NCI-H526 (cell line): ENCODE results near the gene RAPH1.
A peak's percentile ranks its signal among the peaks of the same experiment; 100 is the strongest.
"Not testable (repeated sequence)": the region's sequence is repeated elsewhere in the genome, so short reads cannot be mapped to it uniquely, and the experiment has no call there.

Experiments
- DNase-seq, 2 experiments: peaks; one replicate each; lab custom pipeline; 2025; lab: John Stamatoyannopoulos, UW

Gene RAPH1

DNA sequence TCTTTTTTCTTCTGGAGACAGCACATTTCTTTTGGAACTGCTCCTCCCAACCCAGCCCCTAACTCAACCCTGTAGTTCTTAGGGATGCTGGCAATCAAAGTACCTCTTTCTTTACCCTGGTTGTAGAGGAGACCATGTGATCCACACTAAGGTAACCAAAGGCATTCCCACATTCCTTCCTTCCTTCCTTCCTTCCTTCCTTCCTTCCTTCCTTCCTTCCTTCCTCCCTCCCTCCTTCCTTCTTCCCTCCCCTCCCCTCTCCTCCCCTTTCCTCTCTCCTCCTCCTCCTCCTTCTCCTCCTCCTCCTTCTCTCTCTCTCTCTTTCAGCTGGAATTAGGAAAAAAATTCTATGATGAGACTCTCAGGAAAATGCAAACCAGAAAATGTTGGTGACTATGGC, 13.8 kb upstream of the RAPH1 start:
- DNase-seq: no peak

DNA sequence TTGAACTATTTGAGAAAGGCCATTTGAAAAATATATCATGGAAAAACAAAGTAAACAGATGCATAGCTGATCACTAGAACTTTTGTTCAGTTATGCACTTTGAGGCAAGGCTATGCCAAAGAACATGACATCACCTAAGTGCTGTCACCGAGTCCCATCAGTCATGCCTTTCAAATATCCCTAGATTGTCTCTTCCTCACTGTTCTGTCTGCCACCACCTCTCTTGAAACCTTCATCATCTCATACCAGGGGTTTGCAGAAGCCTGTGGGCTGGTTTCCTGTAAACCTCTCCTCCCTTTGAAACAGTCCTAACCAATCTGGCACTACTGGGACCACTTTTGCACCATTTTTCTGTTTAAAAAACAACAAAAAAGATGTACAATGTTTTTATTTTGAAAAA, 12.3 kb upstream of the RAPH1 start:
- DNase-seq: no peak

DNA sequence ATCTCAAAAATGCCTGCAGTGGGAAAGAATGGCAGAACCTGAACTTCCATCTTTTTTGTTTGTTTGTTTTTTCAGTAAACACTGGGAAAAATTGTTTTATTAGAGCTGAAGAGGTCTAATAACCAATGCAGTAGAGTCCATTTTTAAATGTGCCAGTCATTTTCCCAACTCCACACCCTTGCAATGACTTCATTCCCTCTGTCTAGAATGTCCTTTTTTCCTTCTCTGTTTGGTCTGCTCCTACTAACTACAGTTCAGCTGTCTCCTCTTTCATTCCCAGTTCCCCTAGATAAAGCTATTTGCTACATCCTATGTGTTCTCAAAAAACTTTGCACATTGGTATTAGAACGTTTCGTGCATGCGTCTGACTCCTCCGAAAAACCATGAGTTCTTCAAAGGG, 9.3 kb upstream of the RAPH1 start:
- no peak for DNase-seq

DNA sequence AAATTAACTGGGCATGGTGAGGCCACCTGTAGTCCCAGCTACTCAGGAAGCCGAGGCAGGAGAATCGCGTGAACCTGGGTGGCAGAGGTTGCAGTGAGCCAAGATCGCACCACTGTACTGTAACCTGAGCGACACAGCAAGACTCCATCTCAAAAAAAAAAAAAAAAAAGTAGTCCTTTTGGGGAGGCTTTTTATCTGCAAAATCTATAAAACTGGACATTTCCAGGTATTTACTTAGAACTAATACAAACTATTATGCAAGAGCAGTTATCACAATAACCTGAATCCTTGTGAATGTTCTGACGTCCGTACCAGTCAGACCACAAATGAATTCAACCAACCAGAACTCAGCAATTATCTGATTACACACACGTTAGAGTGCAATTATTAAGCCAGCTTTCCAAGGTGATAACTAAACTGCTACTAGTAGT, 8.8 kb upstream of the RAPH1 start:
- no peak for DNase-seq

DNA sequence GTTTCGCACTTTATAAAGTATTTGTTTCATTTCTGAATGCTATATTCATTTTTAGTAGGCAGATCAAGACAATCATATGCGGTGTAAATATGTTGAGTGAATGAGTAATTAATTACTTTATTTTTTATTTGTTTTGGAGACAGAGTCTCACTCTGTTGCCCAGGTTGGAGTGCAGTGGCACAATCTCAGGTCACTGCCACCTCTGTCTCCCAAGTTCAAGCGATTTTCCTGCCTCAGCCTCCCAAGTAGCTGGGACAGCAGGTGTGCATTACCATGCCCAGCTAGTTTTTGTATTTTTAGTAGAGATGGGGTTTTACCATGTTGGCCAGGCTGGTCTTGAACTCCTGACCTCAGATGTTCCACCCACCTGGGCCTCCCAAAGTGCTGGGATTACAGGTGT, 5.5 kb upstream of the RAPH1 start:
- not testable (repeated sequence) for DNase-seq

DNA sequence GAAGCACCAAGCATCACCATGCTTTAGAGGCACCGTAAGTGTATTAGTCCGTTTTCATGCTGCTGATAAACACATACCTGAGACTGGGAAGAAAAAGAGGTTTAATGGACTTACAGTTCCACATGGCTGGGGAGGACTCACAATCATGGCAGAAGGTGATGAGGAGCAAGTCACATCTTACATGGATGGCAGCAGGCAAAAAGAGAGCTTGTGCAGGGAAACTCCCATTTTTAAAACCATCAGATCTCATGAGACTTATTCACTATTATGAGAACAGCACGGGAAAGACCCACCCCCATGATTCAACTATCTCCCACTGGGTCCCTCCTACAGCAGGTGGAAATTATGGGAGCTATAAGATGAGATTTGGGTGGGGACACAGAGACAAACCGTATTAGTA, 3.1 kb upstream of the RAPH1 start:
- DNase-seq: not testable (repeated sequence)

DNA sequence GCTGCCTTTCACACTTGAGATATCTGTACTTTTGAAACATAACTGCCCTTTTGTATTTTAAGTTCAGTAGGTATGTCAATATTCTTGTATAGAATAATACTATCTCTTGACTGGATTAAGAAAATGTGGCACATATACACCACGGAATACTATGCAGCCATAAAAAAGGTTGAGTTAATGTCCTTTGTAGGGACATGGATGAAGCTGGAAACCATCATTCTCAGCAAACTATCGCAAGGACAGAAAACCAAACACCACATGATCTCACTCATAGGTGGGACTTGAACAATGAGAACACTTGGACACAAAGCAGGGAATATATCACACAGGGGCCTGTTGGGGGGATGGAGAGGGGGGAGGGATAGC, 1.5 kb upstream of the RAPH1 start:
- not testable (repeated sequence) for DNase-seq

DNA sequence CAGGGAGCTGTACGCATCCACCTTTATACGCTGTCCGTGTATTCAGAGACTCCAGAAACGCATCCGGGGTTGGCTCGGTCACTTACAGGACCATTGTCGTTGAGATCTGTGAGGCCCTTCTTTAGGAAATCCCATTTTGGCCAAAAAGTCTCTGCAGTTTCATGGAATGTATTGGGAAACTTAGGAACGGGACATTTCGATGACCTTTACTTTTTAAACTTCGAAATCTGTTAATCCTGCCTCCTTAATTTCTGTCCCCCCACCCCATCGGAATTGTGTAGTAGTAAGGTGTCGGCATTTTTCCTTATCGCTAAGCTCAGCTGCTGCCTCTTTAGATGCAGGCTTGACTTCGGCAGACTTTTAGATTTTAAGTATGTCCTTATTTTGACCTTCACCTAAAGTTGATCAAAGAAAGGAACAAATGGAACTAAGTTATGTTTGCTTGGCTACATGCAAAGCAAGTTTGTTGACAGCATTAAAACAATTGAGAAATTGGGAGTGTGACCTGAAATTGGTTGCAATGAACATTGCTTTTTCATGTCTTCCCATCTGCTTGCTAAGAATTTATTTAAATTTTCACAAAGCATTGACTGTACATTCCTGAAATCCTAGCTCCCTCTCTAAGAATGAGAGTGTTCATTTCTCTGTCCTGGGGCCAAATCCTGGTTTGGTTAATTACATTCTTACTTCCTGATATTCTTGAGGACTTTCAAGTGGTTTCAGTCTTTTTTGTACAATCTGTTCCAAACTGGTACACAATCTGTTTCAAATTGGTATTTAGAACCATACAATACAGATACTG, 884 bp upstream of the RAPH1 start:
- DNase-seq: no peak

DNA sequence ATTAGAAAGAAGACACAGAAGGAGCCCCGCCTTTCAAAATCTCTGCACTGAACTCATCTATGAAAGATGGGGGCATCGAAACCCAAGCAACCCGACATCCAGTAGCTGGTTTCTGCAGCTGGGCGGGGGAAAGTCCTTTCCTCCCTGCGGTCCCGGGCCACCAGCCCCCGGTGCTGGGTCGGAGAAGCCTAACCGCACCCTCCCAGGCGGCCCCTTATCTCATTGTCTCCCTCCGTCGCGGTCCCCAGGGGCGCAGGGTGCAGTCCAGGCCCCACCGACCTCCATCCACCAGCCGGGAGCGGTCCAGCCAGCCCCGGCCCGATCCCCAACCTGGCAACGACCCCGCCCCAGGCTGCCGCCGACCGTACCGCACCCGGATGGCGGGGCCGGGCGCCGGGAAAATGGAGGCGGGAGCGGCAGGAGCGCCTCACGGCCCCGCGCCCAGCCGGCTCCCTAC, 452 bp downstream of the RAPH1 start:
- no peak for DNase-seq

DNA sequence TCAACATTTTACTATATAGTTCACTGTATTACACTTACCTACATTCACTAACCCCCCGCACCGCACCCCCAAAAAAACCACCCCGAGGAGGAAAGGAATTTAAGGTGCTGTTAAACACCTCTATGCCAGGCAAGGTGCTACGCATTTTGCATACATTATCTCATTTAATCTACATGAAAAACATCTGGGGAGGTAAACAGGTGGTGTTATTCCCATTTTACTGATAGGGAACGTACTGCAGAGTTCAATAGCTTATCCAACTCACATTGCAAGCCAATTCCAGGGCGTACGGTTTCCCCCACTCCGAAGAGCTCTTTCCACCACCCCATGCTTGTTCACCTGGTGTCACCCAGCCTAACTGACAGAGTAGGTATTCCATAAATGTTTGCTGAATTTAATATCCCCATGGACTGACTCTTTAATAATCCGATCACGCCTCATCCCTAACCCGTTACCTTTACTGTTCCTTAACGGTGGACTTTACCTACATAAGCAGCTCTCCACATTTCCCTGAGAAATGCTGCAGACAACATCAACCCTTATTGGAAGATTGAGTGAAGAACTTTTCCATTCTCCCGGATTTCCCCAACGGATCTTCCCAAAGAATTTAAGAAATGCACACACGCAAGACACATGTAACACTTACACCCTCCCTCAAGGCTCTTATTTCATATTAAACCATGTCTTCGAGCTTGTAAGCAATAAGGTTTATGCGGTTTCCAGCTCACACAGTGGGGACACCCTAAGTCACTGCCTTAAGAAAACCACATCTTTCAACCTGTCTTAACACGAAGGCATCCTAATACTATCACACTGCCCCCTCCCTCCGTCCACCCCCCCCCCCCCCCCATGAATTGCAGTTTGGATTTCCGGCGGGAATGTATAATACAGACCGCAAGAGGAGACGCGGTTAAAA, 1.2 kb downstream of the RAPH1 start:
- peak in 1 of 2 experiments; percentile 19 for DNase-seq

DNA sequence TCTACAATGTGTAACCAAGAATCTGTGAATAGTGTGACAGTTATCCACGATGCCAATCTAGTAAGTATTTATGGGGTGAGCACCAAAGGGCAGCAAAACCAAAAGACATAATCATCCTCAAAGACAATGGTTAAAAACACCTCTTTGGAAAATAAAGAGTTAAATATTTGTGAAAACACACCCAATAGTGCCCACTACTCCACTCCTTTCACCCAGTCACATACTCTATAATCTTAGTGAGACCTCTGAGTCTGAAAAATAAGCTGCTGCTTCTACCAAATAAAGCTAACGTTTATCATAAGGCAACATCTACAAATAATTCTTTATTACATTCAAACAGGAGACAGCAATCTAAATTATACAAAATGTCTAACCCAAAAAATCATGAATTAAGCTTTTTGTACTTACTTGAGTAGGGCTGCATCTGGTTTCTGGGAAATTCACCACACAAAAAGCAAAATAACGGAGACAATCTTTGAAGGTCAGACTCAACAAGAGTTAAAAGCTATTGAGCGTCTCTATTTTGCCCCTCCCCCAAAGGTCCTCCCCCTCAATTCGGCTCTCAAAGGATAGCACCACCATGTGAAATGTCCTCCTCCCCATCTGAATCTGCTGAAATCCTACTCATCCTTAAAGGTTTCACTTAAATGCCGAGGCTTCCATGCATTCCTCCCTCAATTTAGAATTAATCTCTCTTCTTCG, 2.0 kb downstream of the RAPH1 start:
- peak in 1 of 2 experiments; percentile 11 for DNase-seq

DNA sequence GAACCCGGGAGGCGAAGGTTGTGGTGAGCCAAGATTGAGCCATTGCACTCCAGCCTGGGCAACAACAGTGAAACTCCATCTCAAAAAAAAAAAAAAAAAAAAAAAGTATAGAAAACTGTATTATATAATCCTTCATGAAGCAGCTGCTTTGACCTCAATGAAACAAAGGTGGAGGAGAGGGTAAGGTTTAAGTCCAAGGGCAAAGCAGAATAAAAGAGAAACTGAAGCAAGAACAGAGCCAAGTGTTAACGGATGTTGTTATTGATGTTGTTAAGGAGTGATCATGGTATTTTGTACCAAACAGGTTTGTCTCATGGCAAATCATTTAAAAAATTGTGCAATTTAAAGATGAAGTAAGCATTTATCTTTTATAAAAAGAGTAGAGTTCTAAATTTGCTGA, 7.4 kb downstream of the RAPH1 start:
- no peak for DNase-seq

DNA sequence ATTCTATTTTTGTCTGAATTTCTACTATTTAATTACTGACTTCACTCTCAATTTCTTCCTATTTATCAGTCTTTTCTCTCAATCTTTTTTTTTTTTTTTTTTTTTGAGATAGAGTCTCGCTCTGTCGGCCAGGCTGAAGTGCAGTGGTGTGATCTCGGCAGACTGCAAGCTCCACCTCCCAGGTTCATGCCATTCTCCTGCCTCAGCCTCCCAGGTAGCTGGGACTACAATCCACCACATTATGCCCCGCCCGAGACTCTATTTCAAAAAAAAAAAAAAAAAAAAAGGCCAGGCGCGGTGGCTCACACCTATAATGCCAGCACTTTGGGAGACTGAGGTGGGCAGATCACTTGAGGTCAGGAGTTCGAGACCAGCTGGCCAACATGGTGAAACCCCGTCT, 21.8 kb downstream of the RAPH1 start:
- not testable (repeated sequence) for DNase-seq

DNA sequence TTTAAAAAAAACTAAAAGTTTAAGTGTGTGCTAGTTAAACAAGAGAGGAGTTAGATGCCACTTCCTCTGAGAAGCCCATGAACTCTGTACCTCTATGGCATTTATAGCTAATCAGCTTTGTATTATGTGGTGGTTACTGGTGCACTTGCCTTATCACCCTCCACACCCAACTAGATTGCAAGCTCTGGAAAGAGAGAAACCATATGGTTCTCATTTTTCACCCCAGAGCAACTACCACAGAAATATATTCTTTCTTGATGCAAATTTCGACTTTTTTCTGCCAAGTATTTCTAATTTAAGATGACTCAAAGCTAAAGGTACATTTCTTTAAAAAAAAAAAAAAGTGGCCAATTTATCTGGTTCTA, 24.2 kb downstream of the RAPH1 start:
- DNase-seq: no peak

DNA sequence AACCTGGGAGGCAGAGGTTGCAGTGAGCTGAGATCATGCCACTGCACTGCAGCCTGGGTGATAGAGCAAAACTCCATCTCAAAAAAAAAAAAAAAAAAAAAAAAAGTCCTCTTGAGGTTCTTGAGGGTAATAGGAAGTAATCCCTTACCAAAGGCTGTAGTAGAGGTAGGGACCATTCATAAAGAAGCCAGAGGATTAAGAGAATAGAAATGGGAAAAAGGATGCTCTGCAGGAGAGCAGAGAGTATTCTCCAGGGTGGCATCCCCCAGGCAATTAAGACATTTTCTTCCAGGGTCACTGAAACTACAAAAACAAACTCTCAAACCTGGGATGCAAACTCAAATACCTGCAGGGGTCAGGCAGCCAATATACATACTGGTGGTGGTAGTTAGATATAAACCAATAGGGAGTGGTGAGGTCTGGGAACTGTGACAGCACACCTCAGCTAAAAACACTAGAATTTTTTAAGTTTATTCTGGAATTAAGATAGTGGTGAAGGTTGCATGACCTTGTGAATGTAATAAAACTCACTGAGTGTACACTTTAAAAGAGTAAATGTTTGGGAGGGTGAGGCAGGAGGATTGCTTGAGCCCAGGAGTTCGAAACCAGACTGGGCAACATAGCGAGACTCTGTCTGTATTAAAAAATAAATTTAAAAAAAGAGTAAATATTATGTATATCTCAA, 24.7 kb downstream of the RAPH1 start:
- no peak for DNase-seq

DNA sequence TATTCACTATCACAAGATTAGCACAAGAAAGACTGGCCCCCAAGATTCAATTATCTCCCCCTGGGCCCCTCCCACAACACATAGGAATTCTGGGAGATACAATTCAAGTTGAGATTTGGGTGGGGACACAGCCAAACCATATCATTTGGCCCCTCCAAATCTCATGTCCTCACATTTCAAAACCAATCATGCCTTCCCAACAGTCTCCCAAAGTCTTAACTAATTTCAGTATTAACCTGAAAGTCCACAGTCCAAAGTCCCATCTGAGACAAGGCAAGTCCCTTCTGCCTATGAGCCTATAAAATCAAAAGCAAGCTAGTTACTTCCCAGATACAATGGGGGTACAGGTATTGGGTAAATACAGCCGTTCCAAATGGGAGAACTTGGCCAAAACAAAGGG, 31.6 kb downstream of the RAPH1 start:
- not testable (repeated sequence) for DNase-seq

DNA sequence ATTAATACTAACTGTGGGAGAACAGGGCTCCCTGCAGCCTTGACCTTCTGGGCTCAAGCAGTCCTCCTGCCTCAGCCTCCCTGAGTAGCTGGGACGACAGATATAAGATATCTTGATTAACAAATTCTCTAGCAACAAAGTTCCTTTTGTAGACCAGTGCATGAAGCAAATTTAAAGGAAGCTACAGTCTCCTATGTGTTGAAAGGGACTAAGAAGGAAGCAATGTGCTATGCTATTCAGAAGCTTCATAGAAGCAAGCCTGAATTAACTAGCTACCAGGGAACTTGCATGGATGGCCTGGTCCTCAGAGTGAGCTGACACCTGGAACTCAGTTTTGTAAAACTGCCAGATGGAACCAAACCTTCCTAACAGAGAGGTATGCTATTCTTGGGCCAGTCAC, 33.2 kb downstream of the RAPH1 start:
- no peak for DNase-seq

DNA sequence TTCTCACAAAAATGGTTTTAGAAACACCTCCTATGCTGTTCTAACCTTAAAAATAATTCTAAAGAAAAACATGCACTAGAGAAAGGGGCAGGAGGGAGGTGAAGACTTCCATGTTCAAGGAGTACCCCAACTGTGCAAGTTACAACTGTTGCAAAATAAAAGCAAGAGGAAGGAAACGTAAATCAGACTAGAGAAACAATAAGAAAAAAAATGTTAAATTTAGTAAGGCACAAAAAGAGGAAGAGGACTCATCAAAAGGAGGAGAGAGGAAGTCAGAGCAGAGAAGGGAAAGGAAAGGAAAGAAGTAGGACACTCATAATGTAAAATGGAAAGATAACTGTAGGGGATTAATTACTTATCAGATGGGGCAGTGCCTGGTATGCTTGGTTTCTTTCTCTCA, 34.1 kb downstream of the RAPH1 start:
- DNase-seq: no peak

DNA sequence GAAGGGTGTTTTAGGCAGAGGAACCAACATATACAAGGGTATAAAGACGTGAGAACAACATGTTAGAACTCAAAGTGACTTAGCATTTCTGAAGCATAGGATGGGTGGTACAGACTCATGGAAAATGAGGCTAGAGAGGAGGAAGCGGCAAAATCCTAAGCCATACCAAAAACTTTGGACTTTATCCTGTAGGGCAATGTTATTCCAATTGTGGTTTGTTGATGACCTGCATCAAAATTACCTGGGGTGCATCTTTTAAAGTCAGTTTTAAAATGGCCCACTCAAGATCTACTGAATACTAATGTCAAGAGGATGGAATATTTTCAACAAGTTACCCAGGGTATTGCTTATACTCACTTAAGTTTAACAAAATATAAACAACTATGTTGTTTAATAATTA, 34.8 kb downstream of the RAPH1 start:
- no peak for DNase-seq

DNA sequence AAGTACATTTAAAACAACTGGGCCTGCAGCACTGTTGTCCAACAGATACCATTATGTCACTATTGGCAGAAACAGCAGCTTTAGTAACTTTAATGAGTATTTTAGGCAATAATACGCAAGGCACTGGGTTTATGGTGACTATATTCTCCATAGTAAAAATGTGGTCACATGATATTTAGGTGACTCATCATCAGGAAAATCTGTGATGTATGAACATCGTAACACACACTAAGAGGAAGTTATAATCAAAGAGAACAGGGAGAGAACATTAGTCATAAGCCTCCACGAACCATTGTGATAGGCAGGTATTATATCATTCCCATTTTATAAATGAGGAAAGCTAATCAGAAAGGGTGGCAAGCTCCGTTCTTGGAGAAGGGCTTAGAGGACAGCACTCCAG, 36.9 kb downstream of the RAPH1 start:
- no peak for DNase-seq

DNA sequence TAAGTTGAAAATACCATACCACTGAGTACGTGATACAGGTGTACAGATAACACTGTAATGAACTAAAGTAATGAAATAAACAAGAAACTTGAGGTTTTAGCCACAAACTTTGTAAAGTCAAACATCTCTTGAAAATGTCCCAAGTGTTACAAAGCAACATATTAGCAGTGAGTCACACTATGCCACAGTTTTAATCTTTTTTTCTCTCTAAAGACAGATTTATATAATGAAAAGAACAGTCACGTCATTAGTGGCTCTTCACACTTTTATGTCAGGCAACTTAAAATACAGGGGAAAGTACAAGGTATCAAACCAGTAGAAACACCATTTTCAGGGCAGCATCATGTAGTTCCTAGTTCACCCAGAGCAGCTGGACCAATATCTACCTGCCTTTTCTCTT, 42.1 kb downstream of the RAPH1 start:
- no peak for DNase-seq

DNA sequence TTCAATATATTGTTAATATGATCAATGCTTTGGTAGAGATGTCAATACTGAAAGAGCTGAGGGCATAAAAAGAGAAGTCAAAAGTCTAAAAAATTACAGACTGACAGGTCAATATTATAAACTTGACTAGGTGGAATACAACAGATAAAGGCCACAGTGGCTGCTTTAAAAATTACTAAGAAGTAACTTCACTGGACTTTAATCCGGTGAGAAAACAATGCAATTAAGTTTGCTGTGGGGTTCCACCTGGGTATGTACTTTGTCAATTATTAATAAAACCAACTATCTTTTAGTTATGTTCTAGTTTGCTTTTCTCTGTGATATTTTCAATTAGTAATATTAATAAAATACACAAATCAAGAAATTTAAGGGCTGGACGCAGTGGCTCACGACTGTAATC, 44.7 kb downstream of the RAPH1 start:
- no peak for DNase-seq
